ENCODE results near the gene MFSD2B. TPM values are rescaled to one million over a fixed set of nuclear protein-coding genes. Genes with fewer than 3 reads are reported as not detected.

MFSD2B gene
- total RNA-seq, 4 donors from 2014 or later: 0.16 TPM; not detected in 3

DNA sequence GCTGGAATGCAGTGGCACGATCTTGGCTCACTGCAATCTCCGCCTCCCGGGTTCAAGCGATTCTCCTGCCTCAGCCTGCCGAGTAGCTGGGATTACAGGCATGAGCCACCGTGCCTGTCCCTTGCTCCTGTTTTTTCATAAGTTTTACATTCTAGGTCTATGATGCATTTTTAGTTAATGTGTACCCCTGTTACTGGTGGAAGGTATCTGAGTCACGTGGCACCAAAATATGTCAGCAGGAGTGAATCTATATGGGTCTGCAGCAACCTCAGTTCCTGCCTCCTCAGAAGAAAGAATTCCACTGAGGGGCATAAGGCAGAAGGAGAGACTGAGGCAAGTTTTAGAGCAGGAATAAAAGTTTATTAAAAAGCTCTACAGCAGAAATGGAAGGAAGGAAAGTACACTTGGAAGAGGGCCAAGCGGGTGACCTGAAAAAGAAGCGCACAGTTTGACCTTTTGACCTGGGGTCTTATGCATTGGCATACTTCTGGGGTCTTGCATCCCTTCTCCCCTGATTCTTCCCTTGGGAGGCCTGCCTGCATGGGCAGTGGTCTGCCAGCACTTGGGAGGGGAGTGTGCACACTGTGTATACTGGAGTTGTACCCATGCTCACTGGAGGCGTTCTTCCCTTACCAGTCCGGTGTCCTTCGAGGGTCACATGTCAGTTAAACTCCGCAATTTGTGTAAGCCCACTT is 1.1 kb upstream of the MFSD2B start:
- Histone ChIP-seq H3K27ac (no peak overlapping the region), H3K9me3 (no peaks in the 10 kb centered on the region), H3K36me3 (no peaks in the 10 kb centered on the region), H3K27me3 (peaks cover 46% of the 10 kb centered on the region), H3K4me3 (no peak overlapping the region), H3K4me1 (peaks cover 0 to 13% (median 11%) of the 10 kb centered on the region in 4 donors)
- intact Hi-C loops (cut with DNase I; ENCODE audit: low total_unique reads): no loop called here
- TF ChIP-seq POLR2A (IDR thresholded peaks at IDR 0.05) (no peak), POLR2AphosphoS5 (IDR thresholded peaks at IDR 0.05) (no peak), CTCF (IDR thresholded peaks at IDR 0.05) (no peak), EP300 (IDR thresholded peaks at IDR 0.05; ENCODE audit: low read depth) (no peak)
- DNase-seq: no peak
- WGBS, 2 donors (ENCODE audit: low coverage in 1 of 2): 67 to 80% methylated on average over 7 to 13 of the region's 13 CpGs
- in situ Hi-C loops (cut with MboI; ENCODE audit: low pct_ligation_motif_present in 1 of 4, low pct_unique_long_range_greater_than_20kb in 1 of 4, low sequenced_read_pairs in 3 of 4): no loop called here

- Histone ChIP-seq H3K4me3 (peak overlapping the region in 1 of 4 donors; percentile 48), H3K27me3 (peaks cover 46% of the 10 kb centered on the region), H3K27ac (no peak overlapping the region), H3K9me3 (no peaks in the 10 kb centered on the region), H3K4me1 (peaks cover 0 to 13% (median 11%) of the 10 kb centered on the region in 4 donors), H3K36me3 (no peaks in the 10 kb centered on the region)
- intact Hi-C loops (cut with DNase I; ENCODE audit: low total_unique reads): no loop called here
- 20 to 71% methylated on average over 1 to 9 of the region's 9 CpGs for WGBS, 2 donors (ENCODE audit: low coverage in 1 of 2)
- no peak for DNase-seq
- TF ChIP-seq EP300 (IDR thresholded peaks at IDR 0.05; ENCODE audit: low read depth) (no peak), POLR2AphosphoS5 (IDR thresholded peaks at IDR 0.05) (no peak), CTCF (IDR thresholded peaks at IDR 0.05) (no peak), POLR2A (IDR thresholded peaks at IDR 0.05) (no peak)
- in situ Hi-C loops (cut with MboI; ENCODE audit: low pct_ligation_motif_present in 1 of 4, low pct_unique_long_range_greater_than_20kb in 1 of 4, low sequenced_read_pairs in 3 of 4): no loop called here
These were observed 562 bp upstream of the MFSD2B start for GRCh38 chr2:24009367-24009679.

GRCh38 chr2:24010477-24011249 is 778 bp downstream of the MFSD2B start:
- H3K4me3 ChIP-seq: peak overlapping the region in 3 of 4 donors; percentile 37 to 48 (median 42)
- no peak overlapping the region for H3K27ac ChIP-seq
- H3K27me3 ChIP-seq: peaks cover 46% of the 10 kb centered on the region
- peaks cover 0 to 13% (median 11%) of the 10 kb centered on the region in 4 donors for H3K4me1 ChIP-seq
- no peak for DNase-seq
- no peaks in the 10 kb centered on the region for H3K36me3 ChIP-seq
- TF ChIP-seq POLR2AphosphoS5 (IDR thresholded peaks at IDR 0.05): no peak
- no peak for TF ChIP-seq EP300 (IDR thresholded peaks at IDR 0.05; ENCODE audit: low read depth)
- TF ChIP-seq POLR2A (IDR thresholded peaks at IDR 0.05): no peak
- no peak for TF ChIP-seq CTCF (IDR thresholded peaks at IDR 0.05)
- intact Hi-C loops (cut with DNase I; ENCODE audit: low total_unique reads) (no loop called here), in situ Hi-C loops (cut with MboI; ENCODE audit: low pct_ligation_motif_present in 1 of 4, low pct_unique_long_range_greater_than_20kb in 1 of 4, low sequenced_read_pairs in 3 of 4) (no loop called here)
- 64% methylated on average over 30 of the region's 37 CpGs; no CpG with 5 or more reads in 1 of the 2 donors for WGBS, 2 donors (ENCODE audit: low coverage in 1 of 2)
- no peaks in the 10 kb centered on the region for H3K9me3 ChIP-seq

- in situ Hi-C loops (cut with MboI; ENCODE audit: low pct_ligation_motif_present in 1 of 4, low pct_unique_long_range_greater_than_20kb in 1 of 4, low sequenced_read_pairs in 3 of 4): no loop called here
- H3K4me3 ChIP-seq: no peak overlapping the region
- no peak for DNase-seq
- no peaks in the 10 kb centered on the region for H3K9me3 ChIP-seq
- H3K27ac ChIP-seq: no peak overlapping the region
- WGBS, 2 donors (ENCODE audit: low coverage in 1 of 2): 58 to 60% methylated on average over 6 to 7 of the region's 7 CpGs
- H3K27me3 ChIP-seq: peaks cover 46% of the 10 kb centered on the region
- H3K36me3 ChIP-seq: no peaks in the 10 kb centered on the region
- peaks cover 0 to 13% (median 11%) of the 10 kb centered on the region in 4 donors for H3K4me1 ChIP-seq
- TF ChIP-seq POLR2AphosphoS5 (IDR thresholded peaks at IDR 0.05): no peak
- no peak for TF ChIP-seq POLR2A (IDR thresholded peaks at IDR 0.05)
- no peak for TF ChIP-seq CTCF (IDR thresholded peaks at IDR 0.05)
- no peak for TF ChIP-seq EP300 (IDR thresholded peaks at IDR 0.05; ENCODE audit: low read depth)
- intact Hi-C loops (cut with DNase I; ENCODE audit: low total_unique reads): no loop called here
These were observed 1.6 kb downstream of the MFSD2B start for GRCh38 chr2:24011250-24012104.

Data from transverse colon (tissue), 4 donors.